Astrocyte (in vitro differentiated cells and primary cell): ENCODE data around the gene MDFIC2.

ENCODE experiments used
- CTCF ChIP-seq: IDR thresholded peaks from 2 replicates; pipeline ENCODE4 v1.5.1; 2011; ENCODE audit warnings: low read depth, mild to moderate bottlenecking, inconsistent platforms, low read length, moderate library complexity; ENCODE audit not compliant: insufficient read depth
- EZH2 ChIP-seq: IDR thresholded peaks from 2 replicates; pipeline ENCODE4 v1.6.1; 2012; ENCODE audit warnings: mild to moderate bottlenecking, low read length, inconsistent platforms; ENCODE audit not compliant: insufficient read depth

- TF ChIP-seq EZH2 (no peak), CTCF (no peak)
Measured at GRCh38 chr3:70225146-70225545, 87.3 kb downstream of the MDFIC2 start.
